Uterus (tissue), 4 donors: ENCODE data around the gene PROK2. TPM values are rescaled to one million over a fixed set of nuclear protein-coding genes. Genes with fewer than 3 reads are reported as not detected.

Source experiments
- DNase-seq, 2 donors: peaks; one replicate each; pipeline ENCODE4 v3.0.0-alpha.2; 2019 to 2020
- H3K27ac ChIP-seq, 2 donors: fragments of 200-600 bp; sonication (generic); 1 replicate in 1 of 2; 2 replicates in 1 of 2; pipeline ENCODE4 v1.5.1; 2016 to 2018
- H3K27me3 ChIP-seq, 2 donors: fragments of 200-600 bp; sonication (generic); one replicate each; pipeline ENCODE4 v1.5.1; 2018 to 2019; ENCODE audit warnings: control low read depth in 1 of 2
- H3K36me3 ChIP-seq, 2 donors: fragments of 200-600 bp; sonication (generic); one replicate each; pipeline ENCODE4 v1.5.1; 2019; ENCODE audit warnings: control low read depth in 1 of 2
- H3K4me1 ChIP-seq, 2 donors: fragments of 200-600 bp; sonication (generic); one replicate each; pipeline ENCODE4 v1.5.1; 2018 to 2019; ENCODE audit warnings: control low read depth in 1 of 2
- H3K4me3 ChIP-seq, 2 donors: fragments of 200-600 bp; sonication (generic); 1 replicate in 1 of 2; 2 replicates in 1 of 2; pipeline ENCODE4 v1.5.1; 2018 to 2019; ENCODE audit warnings: mild to moderate bottlenecking in 1 of 2
- H3K9me3 ChIP-seq, 2 donors: fragments of 200-600 bp; sonication (generic); one replicate each; pipeline ENCODE4 v1.5.1; 2019; ENCODE audit warnings: control low read depth in 1 of 2
- CTCF ChIP-seq, 4 experiments: fragments of 200-600 bp in 2 of 4; fragments of 450-650 bp in 2 of 4; sonication (generic) in 2 of 4; IDR thresholded peaks; one replicate each; pipeline ENCODE4 v1.5.1; 2016 to 2019; ENCODE audit warnings: antibody characterized with exemption in 4 of 4, mild to moderate bottlenecking in 2 of 4, moderate library complexity in 1 of 4
- POLR2A ChIP-seq, 2 donors: fragments of 450-650 bp; IDR thresholded peaks; one replicate each; pipeline ENCODE4 v1.6.1; 2016; ENCODE audit warnings: antibody characterized with exemption in 2 of 2, mild to moderate bottlenecking in 1 of 2, moderate library complexity in 1 of 2
- intact Hi-C: fragments of 100-400 bp; cut with DNase I; formaldehyde crosslinking; loops from one replicate; pipeline ENCODE4 v1.15.1; 2023; ENCODE audit warnings: low total_unique reads
- total RNA-seq, 4 donors: library from RNA; depleted of rRNA in 3 of 4; stranded (reverse); fragments of >200 nt in 3 of 4; gene quantifications; one replicate each; pipeline versions ENCODE4 v1.1.0 to v1.2.4, GENCODE V29; 2014 to 2023
- donor health status: DM: yes; HTN: yes; CAD: no.

The PROK2 gene
- total RNA-seq: not detected

- no peak for TF ChIP-seq CTCF (IDR thresholded peaks at IDR 0.05)
- intact Hi-C loops: no loop called here
- Histone ChIP-seq H3K27me3 (peaks cover 21 to 52% of the 10 kb centered on the region in 2 donors), H3K9me3 (no peaks in the 10 kb centered on the region), H3K36me3 (no peaks in the 10 kb centered on the region), H3K4me1 (peaks cover 0 to 8% of the 10 kb centered on the region in 2 donors), H3K27ac (no peak within 1 kb of the TSS), H3K4me3 (peak within 1 kb of the TSS in 1 of 2 donors; percentile 24)
- DNase-seq: no peak
Observed at GRCh38 chr3:71784914-71785531, at the start of gene PROK2. Gene PROK2, minus strand, starts transcription at chr3:71785148. Its CDS starts 96 bp downstream, at chr3:71785052.

GRCh38 chr3:71831599-71831998, 46.7 kb upstream of the PROK2 start:
- TF ChIP-seq CTCF (IDR thresholded peaks at IDR 0.05) (no peak), POLR2A (IDR thresholded peaks at IDR 0.05) (no peak)
- no peaks in the 10 kb centered on the region for H3K9me3 ChIP-seq
- no peaks in the 10 kb centered on the region for H3K4me1 ChIP-seq
- intact Hi-C loops: no loop called here
- H3K27ac ChIP-seq: no peak overlapping the region
- no peak overlapping the region for H3K4me3 ChIP-seq
- no peak for DNase-seq
- H3K27me3 ChIP-seq: no peaks in the 10 kb centered on the region
- H3K36me3 ChIP-seq: no peaks in the 10 kb centered on the region

GRCh38 chr3:71825551-71826283, 40.8 kb upstream of the PROK2 start:
- Histone ChIP-seq H3K9me3 (no peaks in the 10 kb centered on the region), H3K4me1 (no peaks in the 10 kb centered on the region), H3K4me3 (no peak overlapping the region), H3K27me3 (no peaks in the 10 kb centered on the region), H3K36me3 (no peaks in the 10 kb centered on the region), H3K27ac (no peak overlapping the region)
- DNase-seq: no peak
- intact Hi-C loops: no loop called here
- TF ChIP-seq POLR2A (IDR thresholded peaks at IDR 0.05): no peak
- TF ChIP-seq CTCF (IDR thresholded peaks at IDR 0.05): no peak

- no peaks in the 10 kb centered on the region for H3K4me1 ChIP-seq
- no peaks in the 10 kb centered on the region for H3K36me3 ChIP-seq
- H3K9me3 ChIP-seq: no peaks in the 10 kb centered on the region
- H3K27ac ChIP-seq: no peak overlapping the region
- no peak overlapping the region for H3K4me3 ChIP-seq
- DNase-seq: no peak
- H3K27me3 ChIP-seq: no peaks in the 10 kb centered on the region
- TF ChIP-seq POLR2A (IDR thresholded peaks at IDR 0.05): no peak
- no peak for TF ChIP-seq CTCF (IDR thresholded peaks at IDR 0.05)
- intact Hi-C loops: no loop called here
Observed at GRCh38 chr3:71821116-71821515, 36.2 kb upstream of the PROK2 start.

GRCh38 chr3:71817262-71817661, 32.3 kb upstream of the PROK2 start:
- Histone ChIP-seq H3K4me3 (no peak overlapping the region), H3K27ac (no peak overlapping the region), H3K36me3 (no peaks in the 10 kb centered on the region), H3K9me3 (no peaks in the 10 kb centered on the region), H3K27me3 (no peaks in the 10 kb centered on the region), H3K4me1 (no peaks in the 10 kb centered on the region)
- DNase-seq: no peak
- intact Hi-C loops: no loop called here
- TF ChIP-seq CTCF (IDR thresholded peaks at IDR 0.05) (no peak), POLR2A (IDR thresholded peaks at IDR 0.05) (no peak)
